Fibroblast of skin of left quadriceps (primary cell): ENCODE results near the gene PARD3B.

Experiments
- DNase-seq, 2 experiments: peaks; one replicate each; pipeline ENCODE4 v3.0.0-alpha.2; 2013; ENCODE audit warnings: low read depth in 2 of 2

The PARD3B gene

DNA sequence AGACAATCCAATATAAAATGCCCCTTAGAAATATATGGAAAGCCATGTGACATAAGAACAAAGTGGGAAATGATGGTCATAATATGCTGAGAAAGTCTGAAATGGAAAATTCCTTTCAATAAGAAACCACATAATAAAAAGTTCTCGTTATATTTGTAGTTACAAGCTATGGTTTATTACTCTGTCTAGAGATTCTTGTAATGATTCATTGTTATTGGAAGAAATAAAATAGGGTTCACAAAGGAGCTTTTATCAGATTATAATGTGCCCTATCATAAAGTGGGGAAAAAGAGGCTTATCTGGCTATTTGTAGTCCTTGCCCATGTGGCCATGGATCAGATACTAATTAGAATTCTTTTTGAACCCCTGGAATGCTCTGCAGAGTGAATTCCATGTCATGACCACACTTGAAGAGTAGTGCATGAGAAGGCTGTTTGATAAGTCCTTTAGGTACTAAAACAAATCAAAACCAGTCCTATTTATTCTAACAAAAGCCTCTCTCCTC, 716.3 kb downstream of the PARD3B start:
- peak; percentile 37 to 51 for DNase-seq

DNA sequence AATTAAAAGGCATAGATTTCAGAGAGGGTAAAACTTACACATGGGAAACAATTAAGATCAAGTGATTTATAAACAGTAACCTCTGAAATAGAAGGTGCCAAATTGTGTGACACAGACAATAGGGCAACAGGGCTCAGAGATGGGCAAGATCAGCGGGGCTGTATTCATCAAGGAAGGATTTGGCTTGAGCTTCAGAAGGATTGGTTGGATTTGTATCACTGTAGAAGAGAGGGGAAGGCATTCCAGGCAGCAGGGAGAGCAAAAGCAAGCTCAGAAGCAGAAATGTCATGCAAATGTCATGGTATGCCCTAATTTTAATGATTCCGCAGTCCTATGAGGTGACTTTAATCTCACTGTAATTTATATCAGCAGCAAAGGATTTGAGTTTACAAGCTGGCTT, 722.0 kb downstream of the PARD3B start:
- DNase-seq: no peak

DNA sequence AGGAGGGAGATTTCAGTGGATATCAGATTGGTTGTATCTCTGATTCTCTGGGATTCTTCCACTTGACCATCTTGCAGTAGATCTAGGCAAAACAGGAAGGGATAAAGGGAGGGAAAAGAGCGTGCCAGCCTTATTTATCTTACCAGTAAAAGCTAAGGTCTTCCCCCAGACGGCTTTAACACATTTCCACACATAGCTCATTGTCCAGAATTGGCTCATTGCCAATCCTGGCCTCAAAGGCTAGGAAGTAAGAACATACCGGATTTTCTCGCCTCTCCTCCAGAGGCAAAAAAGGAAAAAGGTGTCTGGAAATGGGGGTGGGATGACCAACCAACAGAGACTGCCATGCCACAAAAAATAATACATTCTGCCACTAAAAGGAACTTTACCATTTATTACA, 725.4 kb downstream of the PARD3B start:
- DNase-seq: no peak

DNA sequence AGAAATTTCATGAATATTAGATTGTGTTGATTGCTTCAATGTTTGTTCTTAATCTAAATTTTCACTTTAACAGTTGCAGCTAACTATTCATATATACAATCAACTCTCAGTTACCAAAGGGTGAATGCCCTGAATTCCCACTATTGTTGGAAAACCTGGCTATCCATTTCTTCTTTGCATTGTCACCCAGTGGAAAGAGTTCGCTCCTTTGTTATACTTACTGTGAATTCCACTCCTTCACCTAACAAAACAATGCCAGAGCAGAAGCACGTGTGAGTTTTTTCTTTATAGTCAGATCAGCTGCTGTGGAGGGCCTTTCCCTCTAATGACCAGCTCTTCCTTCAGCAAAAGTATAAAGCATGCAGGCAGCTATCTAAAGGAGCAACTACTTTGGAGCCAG, 727.9 kb downstream of the PARD3B start:
- DNase-seq: no peak

DNA sequence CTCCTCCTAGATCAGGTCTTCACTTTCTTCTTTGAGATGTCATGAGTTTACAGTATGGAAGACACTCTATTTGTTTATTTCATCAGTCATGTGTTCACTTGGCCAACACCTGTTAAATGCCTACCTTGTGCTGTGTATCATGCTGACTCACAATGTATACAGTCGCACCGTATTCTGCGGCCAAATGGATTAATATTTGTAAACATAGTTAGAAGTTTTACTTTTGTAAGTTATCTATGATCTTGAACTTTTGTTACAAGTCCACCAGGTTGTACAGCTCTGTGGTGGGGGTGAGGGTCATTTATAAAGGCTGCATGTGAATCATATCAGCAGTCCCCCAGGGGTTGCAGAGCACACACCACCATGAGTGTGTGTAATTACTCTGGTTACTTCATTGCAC, 728.4 kb downstream of the PARD3B start:
- no peak for DNase-seq

DNA sequence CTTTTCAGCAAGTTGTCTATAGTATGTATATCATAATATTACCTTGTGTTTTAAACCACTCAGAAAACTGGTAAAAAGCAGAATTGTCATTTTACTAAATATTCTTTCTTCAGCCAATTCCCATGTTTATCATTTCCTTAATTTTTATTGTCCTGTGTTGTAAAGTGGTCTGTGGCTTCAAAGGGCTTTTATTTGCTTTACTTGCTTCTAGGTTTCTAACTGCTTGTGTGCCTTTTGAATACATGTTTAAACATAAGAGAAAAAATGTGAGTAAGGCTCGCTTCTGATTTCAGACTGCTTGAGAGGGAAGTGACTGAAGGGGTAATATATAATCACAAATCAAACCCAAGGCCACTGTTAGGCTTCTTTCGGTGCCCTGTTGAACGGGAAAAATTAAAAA, 729.5 kb downstream of the PARD3B start:
- no peak for DNase-seq

DNA sequence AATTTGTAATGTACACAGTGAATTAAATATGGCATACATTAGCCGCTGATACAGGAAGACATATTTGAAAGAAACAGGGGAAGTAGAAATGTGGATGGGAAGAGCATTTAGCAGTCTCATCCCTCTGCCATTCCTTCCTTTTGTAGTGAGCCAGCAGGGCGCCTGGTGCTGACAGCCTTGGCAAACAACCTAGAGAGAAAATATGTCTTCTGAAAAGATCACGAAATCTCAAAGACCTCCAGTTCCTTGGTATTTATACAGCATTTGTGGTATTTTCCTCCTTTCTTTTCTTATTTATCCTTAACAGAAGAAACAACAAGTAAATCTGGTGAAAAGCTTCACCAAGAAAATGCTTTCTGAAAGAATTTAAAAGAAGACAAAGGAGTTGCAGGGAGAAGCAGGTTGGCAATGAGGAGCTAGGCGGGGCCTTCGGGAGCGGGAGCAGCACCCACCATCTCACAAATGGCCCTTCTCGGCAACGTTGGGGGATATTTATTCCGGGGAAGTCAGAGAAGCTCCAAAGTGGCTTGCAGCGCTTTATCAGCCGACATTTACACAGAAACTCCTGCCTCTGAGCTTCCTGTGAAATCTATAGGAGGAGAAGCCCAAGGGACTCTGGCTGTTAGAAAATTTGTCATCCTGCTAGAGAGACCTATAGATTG, 731.0 kb downstream of the PARD3B start:
- peak in 1 of 2 experiments; percentile 25 for DNase-seq

DNA sequence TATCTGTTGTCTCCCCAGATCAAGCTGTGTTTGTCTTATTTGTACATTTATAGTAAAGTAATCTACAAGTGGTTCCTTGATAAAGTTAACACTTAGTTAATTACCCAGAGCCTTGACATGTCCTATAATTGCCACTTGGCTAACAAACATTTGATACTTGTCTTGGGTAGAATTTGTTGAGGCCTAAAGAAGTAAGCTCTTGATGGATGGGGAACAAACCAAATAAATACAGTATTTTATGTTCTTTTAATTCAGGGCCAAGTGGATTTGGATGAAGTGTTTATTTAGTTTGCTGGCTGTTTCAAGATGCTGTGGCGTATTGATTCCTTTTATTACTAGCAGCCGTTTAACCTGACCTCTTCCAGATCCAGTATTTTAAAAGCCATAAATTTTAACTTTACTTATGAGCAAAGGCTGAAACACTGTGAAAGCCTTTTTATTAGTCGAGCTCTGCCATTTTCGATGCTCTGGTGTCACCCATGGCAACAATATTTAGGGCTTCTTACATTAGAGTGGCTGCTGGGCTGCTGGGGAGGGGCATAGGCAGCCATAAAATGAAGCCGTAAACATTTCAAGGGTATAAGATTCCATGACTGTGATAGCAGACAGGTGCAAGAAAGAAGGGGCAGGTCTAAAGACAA, 735.4 kb downstream of the PARD3B start:
- DNase-seq: no peak

DNA sequence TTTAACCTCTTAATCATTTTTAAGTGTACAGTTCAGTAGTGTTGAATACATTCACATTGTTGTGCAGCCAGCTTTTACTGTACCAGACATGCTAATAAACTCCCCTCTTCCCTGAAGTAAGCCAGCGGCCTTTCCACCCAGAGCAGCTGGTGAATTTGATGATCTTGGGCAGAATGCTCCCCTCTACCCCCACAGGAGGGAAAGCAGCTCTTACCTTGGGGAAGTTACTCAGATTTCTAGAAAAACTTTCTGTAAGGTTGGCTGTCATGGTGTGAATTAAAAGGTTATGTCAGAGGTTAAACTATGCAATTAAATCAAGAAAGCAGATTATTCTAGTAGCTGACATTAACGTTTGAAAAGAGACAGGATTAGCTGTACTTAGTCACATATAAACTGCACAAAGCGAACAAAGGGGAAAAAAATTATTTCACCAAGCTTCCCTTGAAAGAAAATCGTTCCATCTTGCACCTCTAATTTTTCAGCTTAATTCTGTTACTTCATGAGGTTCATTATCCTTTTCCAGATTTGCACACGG, 738.5 kb downstream of the PARD3B start:
- DNase-seq: no peak

DNA sequence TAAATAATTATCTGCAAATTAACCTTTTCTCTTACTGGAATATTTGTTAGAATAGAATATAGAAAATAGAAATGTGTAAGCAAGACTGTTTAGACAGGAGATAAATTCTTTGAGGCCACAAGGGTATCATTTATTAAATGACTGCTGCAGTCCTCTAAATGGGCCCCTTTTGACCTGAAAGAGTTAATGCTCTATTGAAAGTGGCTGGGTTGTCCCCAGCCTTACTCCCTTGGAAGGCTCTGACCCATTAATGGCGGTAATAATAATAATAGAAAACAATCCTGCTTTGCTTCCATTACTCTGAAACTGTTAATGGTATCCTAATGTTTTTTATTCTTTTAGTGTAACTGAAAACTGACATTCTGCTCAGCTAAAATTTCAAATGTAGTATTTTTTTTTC, 739.1 kb downstream of the PARD3B start:
- DNase-seq: no peak

DNA sequence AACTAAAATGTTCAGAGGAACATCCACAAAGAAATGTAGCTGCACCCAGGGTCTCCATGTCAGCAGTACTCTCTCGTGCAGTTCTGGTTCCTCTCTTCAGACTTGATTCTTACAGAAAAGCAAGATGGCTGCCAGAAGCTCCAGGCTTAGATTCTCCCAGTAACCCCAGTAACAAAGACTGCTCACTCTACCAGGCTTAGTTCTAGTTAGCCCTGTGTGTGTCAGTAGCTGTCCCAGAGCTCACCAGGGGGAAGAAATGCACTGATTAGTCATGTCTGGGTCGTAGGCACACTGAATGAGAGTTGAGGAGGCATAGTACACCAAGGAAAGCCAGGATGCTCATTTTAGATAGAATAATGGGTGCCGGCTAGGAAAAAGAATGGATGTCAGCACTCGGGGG, 742.0 kb downstream of the PARD3B start:
- DNase-seq: no peak

DNA sequence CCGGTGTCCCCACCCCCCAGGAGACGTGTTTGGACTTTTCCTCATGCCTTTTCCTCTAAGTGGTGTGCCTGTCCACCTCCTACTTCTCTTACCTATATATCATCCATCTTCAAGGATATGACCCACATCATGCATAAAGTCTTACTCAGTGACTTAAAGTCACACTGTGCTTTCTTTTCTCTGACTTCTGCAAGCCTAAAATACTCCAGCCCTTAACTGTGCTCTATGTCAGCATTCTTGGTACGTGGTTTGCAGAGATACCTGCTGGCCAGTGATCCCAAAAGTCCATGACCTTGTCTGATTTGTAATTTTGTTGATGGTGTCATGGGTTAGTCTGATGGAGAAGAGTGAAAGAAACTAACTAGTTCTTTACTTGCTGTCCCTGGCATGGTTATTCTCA, 743.4 kb downstream of the PARD3B start:
- DNase-seq: no peak

DNA sequence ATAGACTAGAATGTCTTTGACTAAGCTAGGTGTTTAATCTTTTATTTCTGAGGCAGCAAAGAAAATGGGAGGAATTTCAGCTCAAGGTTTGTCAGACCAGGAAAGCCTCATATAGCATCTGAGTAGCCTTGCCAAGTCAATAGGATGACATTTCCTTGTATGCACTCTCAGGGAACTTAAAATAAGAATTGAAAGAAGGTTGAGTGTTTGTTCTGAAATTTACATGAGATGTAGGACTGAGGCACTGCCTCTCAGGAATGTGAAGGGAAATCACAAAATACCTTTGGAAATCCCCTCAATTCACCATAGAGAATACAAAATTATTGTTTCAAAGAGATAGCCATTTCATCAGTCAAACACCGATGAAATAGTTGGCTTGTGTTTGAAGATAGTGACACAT, 745.0 kb downstream of the PARD3B start:
- no peak for DNase-seq

DNA sequence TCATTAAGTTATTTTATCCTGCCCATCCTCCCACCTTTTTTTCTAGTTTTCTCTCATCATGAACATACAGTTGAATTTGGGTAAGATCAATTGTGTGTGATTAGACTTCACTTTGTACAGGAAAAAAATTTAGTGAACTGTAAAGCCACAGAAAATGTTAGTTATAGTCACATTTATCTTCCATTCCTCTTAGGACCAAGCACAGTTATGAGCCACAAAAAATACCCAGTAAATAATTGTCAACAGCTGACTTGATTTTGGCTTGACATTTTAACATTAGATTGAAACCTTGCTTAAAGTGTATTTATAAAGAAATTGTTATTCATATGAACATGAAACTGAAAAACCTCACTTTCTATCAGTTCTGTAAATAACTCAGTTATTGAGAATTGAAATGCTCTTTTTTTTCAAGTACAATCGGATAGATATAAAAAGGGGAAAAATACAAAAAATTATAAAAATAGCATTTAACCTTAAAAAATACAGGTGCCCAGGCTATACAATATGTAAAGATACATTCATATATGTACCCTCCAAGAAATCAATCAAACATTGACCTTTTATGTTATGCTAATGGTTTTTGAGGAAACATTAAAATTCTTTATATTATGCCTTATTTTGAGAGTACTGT, 747.5 kb downstream of the PARD3B start:
- DNase-seq: no peak

DNA sequence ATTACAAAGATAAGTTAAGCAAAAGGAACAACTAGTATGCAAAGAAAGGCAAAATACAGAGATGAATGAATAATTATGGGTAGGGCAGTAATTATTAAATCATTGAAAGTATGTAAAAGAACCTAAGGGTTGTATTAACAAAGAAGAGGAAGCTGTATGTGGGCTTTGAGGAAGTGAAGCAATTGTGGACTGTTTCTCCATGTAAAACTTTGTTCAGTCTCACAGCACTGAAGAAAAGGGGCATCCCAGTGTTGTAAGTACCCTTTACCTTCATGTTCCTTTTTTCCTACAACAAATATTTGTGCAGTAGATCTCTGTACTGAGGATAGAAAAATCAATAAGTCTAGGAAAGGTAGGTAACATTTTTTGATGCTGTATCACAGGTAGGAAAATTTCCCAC, 748.3 kb downstream of the PARD3B start:
- no peak for DNase-seq

DNA sequence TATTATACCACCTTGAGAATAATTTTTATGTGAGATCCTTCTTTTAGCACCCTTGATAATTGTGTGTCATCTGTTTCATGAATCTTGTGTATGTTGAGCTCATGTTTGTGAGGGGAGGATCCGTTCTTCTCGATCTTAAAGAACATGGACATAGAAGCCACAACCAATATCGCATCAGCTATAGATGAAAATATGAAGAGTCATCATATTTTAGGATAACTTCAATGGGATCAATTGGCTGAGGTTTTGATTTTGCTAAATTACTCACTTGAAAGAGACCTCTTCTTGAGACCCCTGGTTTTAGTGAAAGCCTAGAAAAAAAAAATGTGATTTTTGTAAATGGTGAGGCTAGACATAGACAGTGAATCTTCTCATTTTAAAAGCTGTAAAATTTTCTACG, 751.7 kb downstream of the PARD3B start:
- no peak for DNase-seq

DNA sequence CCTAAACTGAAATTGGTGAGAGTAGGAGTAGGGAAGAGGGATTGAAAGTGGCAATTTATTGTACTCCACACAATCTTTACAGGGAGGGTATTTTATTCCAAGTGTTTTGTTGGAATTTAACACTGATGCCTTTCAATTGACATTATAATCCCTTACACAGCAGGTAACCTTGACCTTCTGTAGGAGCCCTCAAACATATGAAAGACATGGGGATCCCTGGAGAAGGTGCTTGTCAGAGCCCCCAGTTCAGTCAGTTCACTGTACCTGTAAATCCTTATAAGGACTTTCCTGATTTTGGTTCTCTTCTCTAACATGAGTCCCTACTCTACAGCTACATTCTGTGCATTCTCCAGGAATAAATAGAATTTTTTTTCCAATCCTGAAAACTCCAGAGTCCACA, 752.1 kb downstream of the PARD3B start:
- no peak for DNase-seq

DNA sequence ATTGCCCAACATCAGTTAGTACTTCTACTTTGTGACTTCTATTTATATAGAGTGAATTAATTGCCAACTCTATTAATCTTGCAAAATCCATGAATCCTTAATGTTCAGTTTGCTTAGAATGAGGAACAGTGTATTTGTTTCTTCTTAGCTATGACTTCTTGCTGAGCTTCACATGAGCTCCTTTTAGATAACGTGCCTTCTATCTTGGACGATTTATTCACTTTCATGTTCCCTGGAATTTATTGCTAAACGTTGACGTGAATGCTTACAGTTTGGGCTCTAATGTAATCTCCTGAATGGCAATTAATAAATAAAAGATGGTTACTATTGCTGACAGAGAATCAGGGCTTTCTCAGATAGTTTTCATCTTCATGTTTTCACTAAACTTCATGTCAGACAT, 752.6 kb downstream of the PARD3B start:
- DNase-seq: no peak

DNA sequence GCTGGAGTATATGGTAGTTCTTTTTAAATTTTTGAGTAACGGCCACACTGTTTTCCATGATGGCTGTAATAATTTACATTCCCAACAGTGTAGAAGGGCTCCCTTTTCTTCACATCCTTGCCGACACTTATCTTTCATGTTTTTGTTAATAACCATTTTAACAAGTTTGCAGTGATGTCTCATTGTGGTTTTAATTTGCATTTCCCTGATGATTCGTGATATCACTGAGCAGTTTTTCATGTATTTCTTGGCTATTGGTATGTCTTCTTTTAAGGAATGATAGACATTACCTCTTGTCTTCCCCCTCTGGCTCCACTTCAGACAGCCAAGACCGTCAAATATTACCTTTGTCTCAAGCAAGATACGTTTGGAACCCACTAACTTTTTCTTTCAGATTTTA, 765.9 kb downstream of the PARD3B start:
- no peak for DNase-seq

DNA sequence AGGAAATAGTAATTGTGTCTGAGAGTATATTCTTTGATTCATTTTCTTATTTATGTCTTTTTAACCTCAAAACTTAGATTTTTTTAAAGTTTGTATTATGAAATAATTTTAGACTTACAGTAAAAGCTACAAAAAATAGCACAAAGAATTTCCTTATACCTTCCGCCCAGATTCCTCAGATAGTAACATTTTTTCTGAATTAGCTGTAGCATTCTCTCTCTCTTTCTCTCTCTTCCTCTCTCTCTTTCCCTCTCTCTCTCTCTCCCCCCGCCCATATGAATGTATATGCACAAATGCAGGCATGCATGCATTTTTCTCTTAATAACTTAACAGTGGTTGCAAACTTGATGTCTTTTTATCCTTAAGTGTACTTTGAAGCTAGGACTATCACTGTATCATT, 776.0 kb downstream of the PARD3B start:
- DNase-seq: peak; percentile 66 to 69

DNA sequence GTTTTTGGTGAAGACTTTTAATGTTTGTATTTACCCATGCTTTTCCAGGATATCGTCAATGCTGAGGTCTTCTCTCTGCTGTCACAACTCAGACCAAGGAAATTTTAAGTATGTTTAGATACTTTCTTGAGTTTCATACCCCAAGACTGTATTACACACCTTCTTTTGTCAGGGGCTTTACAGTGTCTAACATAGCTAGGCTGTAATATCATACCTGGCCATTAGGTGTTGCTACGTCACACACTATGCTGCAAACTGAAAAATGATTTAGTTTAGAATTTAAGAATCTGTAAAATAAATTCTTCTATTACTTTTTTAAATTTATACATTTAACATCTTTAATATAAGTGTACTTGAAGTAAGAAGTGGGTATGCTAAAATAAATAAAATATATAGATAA, 778.7 kb downstream of the PARD3B start:
- no peak for DNase-seq

DNA sequence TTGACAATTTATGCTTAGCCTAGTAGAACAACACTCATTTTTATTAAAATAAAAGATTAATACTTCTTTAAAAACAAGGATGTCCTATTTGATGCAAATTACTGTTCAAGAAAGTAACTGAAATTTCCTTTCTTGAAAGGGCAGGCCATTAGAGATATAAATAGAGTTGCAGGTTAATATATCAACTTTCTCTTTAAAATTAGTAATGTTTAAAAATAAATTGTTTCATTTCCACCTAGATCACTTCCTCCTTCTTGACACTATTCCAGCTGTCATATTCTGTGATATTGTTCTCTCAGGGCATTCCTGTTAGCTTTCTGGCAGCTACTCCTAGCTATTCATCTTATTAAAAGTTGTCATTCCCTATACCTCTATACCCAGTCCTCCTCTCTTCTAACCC, 779.1 kb downstream of the PARD3B start:
- DNase-seq: no peak

DNA sequence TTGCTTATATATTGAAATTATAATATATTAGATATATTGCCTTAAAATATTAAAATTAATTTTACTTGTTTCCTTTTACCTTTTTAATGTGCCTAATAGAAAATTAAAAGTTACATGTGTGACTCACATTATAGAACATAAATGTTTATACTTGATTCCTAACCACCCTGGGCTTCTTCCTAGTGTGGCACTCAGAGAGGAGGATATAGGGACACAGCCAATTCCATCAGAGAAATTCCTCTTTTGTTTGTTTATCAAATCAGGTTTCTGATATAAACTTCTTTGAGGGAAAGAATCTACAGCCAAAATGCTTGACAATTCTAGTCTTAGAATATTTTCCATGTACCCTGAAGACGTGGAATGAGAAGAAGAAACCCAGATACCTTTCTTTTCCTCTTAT, 788.1 kb downstream of the PARD3B start:
- no peak for DNase-seq
